Thyroid gland (tissue), 4 donors: ENCODE measurements around the gene DOK6.

Experiments
- CTCF ChIP-seq, 6 experiments: fragments of 200-600 bp in 3 of 6; fragments of 450-650 bp in 3 of 6; sonication (generic) in 3 of 6; IDR thresholded peaks; one replicate each; pipeline ENCODE4 v1.5.1; 2016 to 2019; ENCODE audit warnings: antibody characterized with exemption in 6 of 6, mild to moderate bottlenecking in 2 of 6, inconsistent platforms in 1 of 6, moderate library complexity in 1 of 6
- POLR2A ChIP-seq, 2 donors: fragments of 450-650 bp; IDR thresholded peaks; one replicate each; pipeline ENCODE4 v1.6.1; 2017; ENCODE audit warnings: antibody characterized with exemption in 2 of 2, mild to moderate bottlenecking in 2 of 2, moderate library complexity in 1 of 2

- TF ChIP-seq CTCF (IDR thresholded peaks at IDR 0.05) (no peak), POLR2A (IDR thresholded peaks at IDR 0.05) (no peak)
Measured at GRCh38 chr18:69813559-69813958, 412.9 kb downstream of the DOK6 start.
